ENCODE data around the gene NCOA7.

- TF ChIP-seq POLR2A (IDR thresholded peaks at IDR 0.05), result no peak
- TF ChIP-seq CTCF (IDR thresholded peaks at IDR 0.05), result no peak
- no peak for TF ChIP-seq EP300 (IDR thresholded peaks at IDR 0.05)
These were observed 156.9 kb downstream of the NCOA7 start for GRCh38 chr6:125947615-125948014.

Measured in suprapubic skin (tissue), 3 donors.